Measurements from ENCODE around the gene MRPL44. TPM values are rescaled to one million over a fixed set of nuclear protein-coding genes. Genes with fewer than 3 reads are reported as not detected.

The MRPL44 gene
- total RNA-seq, 4 donors from 2014 or later: 18.9 to 58.4 (median 31.7) TPM

DNA sequence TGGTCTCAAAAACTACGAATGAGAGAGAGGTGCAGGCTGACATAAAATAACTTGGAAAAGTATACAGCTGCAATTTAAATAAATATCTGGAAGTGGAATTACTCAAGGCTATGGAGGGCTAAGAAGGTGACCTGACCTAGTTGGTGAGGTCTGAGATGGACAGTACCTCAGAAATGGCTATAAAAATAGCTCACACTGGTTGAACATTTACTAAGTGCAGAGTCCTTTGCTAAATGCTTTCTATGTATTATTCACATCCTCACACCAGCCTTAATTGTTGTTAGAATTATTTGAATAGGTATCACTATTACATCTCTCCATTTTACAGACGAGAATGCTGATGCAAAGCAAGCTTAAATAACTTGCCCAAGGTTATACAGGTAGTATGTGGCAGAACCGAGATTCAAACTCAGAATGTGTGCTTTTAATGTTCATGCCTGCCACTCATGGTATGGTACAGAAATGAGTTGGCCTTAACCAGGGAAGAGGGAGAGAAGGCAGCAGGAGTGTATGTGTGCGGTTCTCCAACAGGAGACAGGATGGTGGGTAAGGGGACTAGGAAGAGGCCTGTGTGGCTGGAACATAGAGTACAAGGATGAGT is 37.4 kb downstream of the MRPL44 start:
- no peak for TF ChIP-seq EP300 (IDR thresholded peaks at IDR 0.05; ENCODE audit: low read depth)
- TF ChIP-seq CTCF (IDR thresholded peaks at IDR 0.05): no peak
- TF ChIP-seq POLR2AphosphoS5 (IDR thresholded peaks at IDR 0.05): no peak
- no peak for TF ChIP-seq POLR2A (IDR thresholded peaks at IDR 0.05)
- Histone ChIP-seq H3K36me3 (no peaks in the 10 kb centered on the region), H3K4me1 (peaks cover 0 to 9% (median 6%) of the 10 kb centered on the region in 4 donors), H3K4me3 (no peak overlapping the region), H3K9me3 (no peaks in the 10 kb centered on the region), H3K27me3 (no peaks in the 10 kb centered on the region), H3K27ac (no peak overlapping the region)
- intact Hi-C loops (cut with DNase I; ENCODE audit: low total_unique reads): loop anchor here (10.0 kb wide), 1 partner anchor 290 kb away; no protein-coding TSS in a partner anchor
- no peak for DNase-seq
- in situ Hi-C loops (cut with MboI; ENCODE audit: low pct_ligation_motif_present in 1 of 4, low pct_unique_long_range_greater_than_20kb in 1 of 4, low sequenced_read_pairs in 3 of 4): loop anchor here in 3 of 4 donors (5.0 to 10.0 kb wide), 2 partner anchors 290 to 293 kb away; no protein-coding TSS in a partner anchor
- WGBS, 2 donors (ENCODE audit: low coverage in 1 of 2): 72 to 100% methylated on average over 1 to 4 of the region's 4 CpGs

- H3K27me3 ChIP-seq: no peaks in the 10 kb centered on the region
- no peak overlapping the region for H3K27ac ChIP-seq
- 69 to 86% methylated on average over 5 of the region's 5 CpGs for WGBS, 2 donors (ENCODE audit: low coverage in 1 of 2)
- no peaks in the 10 kb centered on the region for H3K9me3 ChIP-seq
- DNase-seq: no peak
- in situ Hi-C loops (cut with MboI; ENCODE audit: low pct_ligation_motif_present in 1 of 4, low pct_unique_long_range_greater_than_20kb in 1 of 4, low sequenced_read_pairs in 3 of 4): loop anchor here in 1 of 4 donors (10.0 kb wide), 1 partner anchor 289 kb away; no protein-coding TSS in a partner anchor
- TF ChIP-seq POLR2A (IDR thresholded peaks at IDR 0.05): no peak
- TF ChIP-seq CTCF (IDR thresholded peaks at IDR 0.05): no peak
- TF ChIP-seq EP300 (IDR thresholded peaks at IDR 0.05; ENCODE audit: low read depth): no peak
- peaks cover 0 to 9% (median 6%) of the 10 kb centered on the region in 4 donors for H3K4me1 ChIP-seq
- intact Hi-C loops (cut with DNase I; ENCODE audit: low total_unique reads): loop anchor here (10.0 kb wide), 1 partner anchor 289 kb away; no protein-coding TSS in a partner anchor
- no peaks in the 10 kb centered on the region for H3K36me3 ChIP-seq
- H3K4me3 ChIP-seq: no peak overlapping the region
Measured at GRCh38 chr2:223995569-223995968, 38.3 kb downstream of the MRPL44 start.

- Histone ChIP-seq H3K27me3 (no peaks in the 10 kb centered on the region), H3K4me3 (no peak overlapping the region), H3K27ac (no peak overlapping the region), H3K36me3 (no peaks in the 10 kb centered on the region), H3K4me1 (peaks cover 0 to 9% (median 6%) of the 10 kb centered on the region in 4 donors), H3K9me3 (no peaks in the 10 kb centered on the region)
- DNase-seq: no peak
- WGBS, 2 donors (ENCODE audit: low coverage in 1 of 2): 86% methylated on average over 6 of the region's 6 CpGs; no CpG with 5 or more reads in 1 of the 2 donors
- no peak for TF ChIP-seq CTCF (IDR thresholded peaks at IDR 0.05)
- no peak for TF ChIP-seq POLR2A (IDR thresholded peaks at IDR 0.05)
- no peak for TF ChIP-seq POLR2AphosphoS5 (IDR thresholded peaks at IDR 0.05)
- no peak for TF ChIP-seq EP300 (IDR thresholded peaks at IDR 0.05; ENCODE audit: low read depth)
- intact Hi-C loops (cut with DNase I; ENCODE audit: low total_unique reads) (loop anchor here (10.0 kb wide), 1 partner anchor 288 kb away; no protein-coding TSS in a partner anchor), in situ Hi-C loops (cut with MboI; ENCODE audit: low pct_ligation_motif_present in 1 of 4, low pct_unique_long_range_greater_than_20kb in 1 of 4, low sequenced_read_pairs in 3 of 4) (loop anchor here in 1 of 4 donors (10.0 kb wide), 1 partner anchor 288 kb away; no protein-coding TSS in a partner anchor)
Measured at GRCh38 chr2:223996391-223996790, 39.1 kb downstream of the MRPL44 start.

- TF ChIP-seq POLR2AphosphoS5 (IDR thresholded peaks at IDR 0.05) (no peak), POLR2A (IDR thresholded peaks at IDR 0.05) (no peak), EP300 (IDR thresholded peaks at IDR 0.05; ENCODE audit: low read depth) (no peak), CTCF (IDR thresholded peaks at IDR 0.05) (no peak)
- in situ Hi-C loops (cut with MboI; ENCODE audit: low pct_ligation_motif_present in 1 of 4, low pct_unique_long_range_greater_than_20kb in 1 of 4, low sequenced_read_pairs in 3 of 4) (loop anchor here in 1 of 4 donors (10.0 kb wide), 1 partner anchor 287 kb away; no protein-coding TSS in a partner anchor), intact Hi-C loops (cut with DNase I; ENCODE audit: low total_unique reads) (loop anchor here (10.0 kb wide), 1 partner anchor 287 kb away; no protein-coding TSS in a partner anchor)
- H3K36me3 ChIP-seq: no peaks in the 10 kb centered on the region
- no peak overlapping the region for H3K4me3 ChIP-seq
- no peak overlapping the region for H3K27ac ChIP-seq
- WGBS, 2 donors (ENCODE audit: low coverage in 1 of 2): 72 to 80% methylated on average over 5 of the region's 5 CpGs
- H3K27me3 ChIP-seq: no peaks in the 10 kb centered on the region
- no peaks in the 10 kb centered on the region for H3K9me3 ChIP-seq
- peaks cover 0 to 9% (median 6%) of the 10 kb centered on the region in 4 donors for H3K4me1 ChIP-seq
- no peak for DNase-seq
Measured at GRCh38 chr2:223997938-223998337, 40.7 kb downstream of the MRPL44 start.
